Jurkat, Clone E6-1 (cell line): Measurements from ENCODE around the gene AQP12A. TPM values are rescaled to one million over a fixed set of nuclear protein-coding genes. Genes with fewer than 3 reads are reported as not detected.
"Not testable (repeated sequence)": the region's sequence is repeated elsewhere in the genome, so short reads cannot be mapped to it uniquely, and the experiment has no call there.

Source experiments
- DNase-seq: peaks from one replicate; pipeline ENCODE4 v3.0.0-alpha.2; 2011; ENCODE audit warnings: low read depth, low spot score
- H3K4me3 ChIP-seq: 2 replicates; pipeline ENCODE4 v1.5.1; 2011; ENCODE audit warnings: mild to moderate bottlenecking, low read length, control low read depth, moderate library complexity
- polyA plus RNA-seq: library from polyadenylated mRNA; unstranded; fragments of >200 nt; gene quantifications from one replicate; pipeline ENCODE4 v1.2.1, GENCODE V29; 2012; ENCODE audit warnings: missing spikeins; ENCODE audit not compliant: insufficient read length, insufficient read depth

Gene AQP12A
- polyA plus RNA-seq, result not detected

DNA sequence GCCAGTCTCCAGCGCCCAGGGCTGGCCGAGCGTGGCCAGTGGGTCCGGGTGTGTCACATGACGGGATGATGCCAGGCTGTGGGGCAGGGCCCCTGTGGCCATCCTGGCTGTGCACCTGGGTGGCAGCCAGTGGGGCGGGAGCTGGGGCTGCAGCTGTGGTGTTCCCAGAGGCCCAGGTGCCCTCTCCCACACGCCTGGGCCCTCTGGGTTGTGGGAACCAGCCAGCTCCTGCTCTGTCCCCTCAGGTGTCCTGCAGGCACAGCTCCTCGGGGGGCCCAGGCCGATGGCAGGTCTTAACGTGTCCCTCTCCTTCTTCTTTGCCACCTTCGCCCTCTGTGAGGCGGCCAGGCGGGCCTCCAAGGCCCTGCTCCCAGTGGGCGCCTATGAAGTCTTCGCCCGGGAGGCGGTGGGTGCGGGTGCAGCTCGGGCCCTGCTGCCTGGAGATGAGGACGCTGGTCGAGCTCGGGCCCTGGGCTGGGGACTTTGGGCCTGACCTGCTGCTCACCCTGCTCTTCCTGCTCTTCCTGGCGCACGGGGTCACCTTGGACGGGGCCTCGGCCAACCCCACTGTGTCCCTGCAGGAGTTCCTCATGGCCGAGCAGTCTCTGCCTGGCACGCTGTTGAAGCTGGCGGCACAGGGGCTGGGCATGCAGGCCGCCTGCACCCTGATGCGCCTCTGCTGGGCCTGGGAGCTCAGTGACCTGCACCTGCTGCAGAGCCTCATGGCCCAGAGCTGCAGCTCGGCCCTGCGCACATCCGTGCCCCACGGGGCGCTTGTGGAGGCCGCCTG lies at the start of gene AQP12A:
TSS of gene AQP12A (plus strand) at position 236 of the 790 bp plus-strand sequence. CDS start at position 284, 48 bp downstream.
- not testable (repeated sequence) for H3K4me3 ChIP-seq, DNase-seq

- no peak overlapping the region for H3K4me3 ChIP-seq
- no peak for DNase-seq
These were observed 49.4 kb upstream of the AQP12A start for GRCh38 chr2:240642061-240642805.

DNA sequence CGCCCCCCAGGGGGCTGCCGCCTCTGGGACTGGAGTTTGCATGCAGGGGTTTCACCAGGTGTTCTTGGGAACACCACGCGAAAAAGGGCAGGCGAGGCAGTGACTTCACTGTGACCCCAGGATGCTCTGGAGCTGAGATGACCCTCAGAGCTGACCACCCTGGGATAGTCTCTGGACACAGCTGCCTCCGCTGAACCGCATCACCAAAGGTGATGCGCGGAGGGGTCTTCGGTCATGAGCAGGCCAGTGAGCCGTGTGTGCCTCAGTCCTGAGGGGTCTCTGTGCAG lies 48.9 kb upstream of the AQP12A start:
- no peak for DNase-seq
- no peak overlapping the region for H3K4me3 ChIP-seq

- no peak for DNase-seq
- H3K4me3 ChIP-seq, result no peak overlapping the region
These were observed 48.4 kb upstream of the AQP12A start for GRCh38 chr2:240643093-240643810.

- DNase-seq, result no peak
- H3K4me3 ChIP-seq, result no peak overlapping the region
These were observed 47.9 kb upstream of the AQP12A start for GRCh38 chr2:240643811-240644150.

DNA sequence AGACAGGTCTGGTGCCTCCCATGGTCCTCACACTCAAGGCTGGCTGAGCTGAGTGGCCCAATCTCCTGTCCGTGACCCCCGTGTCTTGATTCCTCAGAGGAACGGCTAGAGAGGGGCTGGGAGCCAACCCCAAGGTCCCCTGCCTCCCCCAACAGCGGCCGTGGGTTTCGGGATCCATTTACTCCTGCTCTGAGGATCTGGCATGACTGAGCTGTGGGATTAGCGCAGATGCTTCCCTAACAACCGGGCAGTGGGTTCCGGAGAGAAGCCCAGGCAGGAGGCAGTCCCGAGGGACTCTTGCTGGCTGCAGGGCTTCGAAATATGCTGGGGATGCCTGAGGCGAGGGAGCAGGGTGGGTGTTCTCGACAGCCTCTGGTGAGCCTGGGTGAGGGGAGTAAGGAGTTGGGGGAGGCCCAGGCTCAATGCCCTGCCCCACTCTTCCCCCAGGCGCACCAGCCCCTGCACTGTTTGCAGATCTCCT lies 47.5 kb upstream of the AQP12A start:
- no peak overlapping the region for H3K4me3 ChIP-seq
- DNase-seq, result no peak

DNA sequence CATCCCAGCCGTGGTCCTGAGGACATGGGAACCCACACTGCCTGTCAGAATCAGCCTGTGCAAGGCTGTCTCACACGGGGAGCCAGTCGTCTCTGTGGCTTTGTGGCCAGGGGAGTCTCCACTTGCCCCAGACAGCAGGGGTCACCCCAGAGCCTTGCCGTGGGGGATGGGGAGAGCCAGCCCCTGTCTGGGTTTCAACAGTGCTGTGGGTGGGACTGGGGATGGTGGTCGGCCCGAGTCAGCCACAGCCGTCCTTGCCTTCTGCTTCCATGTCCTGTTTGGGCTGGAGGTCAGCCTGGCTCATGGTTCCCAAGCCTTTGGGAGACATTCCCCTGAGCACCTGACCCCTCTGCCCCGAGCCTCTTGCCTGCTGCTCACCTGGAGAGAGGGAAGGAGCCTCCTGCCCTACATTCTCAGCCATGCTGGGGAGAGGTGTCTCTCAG lies 46.8 kb upstream of the AQP12A start:
- DNase-seq, result no peak
- H3K4me3 ChIP-seq, result no peak overlapping the region

- no peak for DNase-seq
- H3K4me3 ChIP-seq, result no peak overlapping the region
These were observed 46.3 kb upstream of the AQP12A start for GRCh38 chr2:240645346-240645745.

GRCh38 chr2:240645801-240646175 lies 45.9 kb upstream of the AQP12A start:
- no peak for DNase-seq
- peak overlapping the region; percentile 25 for H3K4me3 ChIP-seq

GRCh38 chr2:240646176-240646899 lies 45.3 kb upstream of the AQP12A start:
- peak overlapping the region; percentile 25 for H3K4me3 ChIP-seq
- DNase-seq, result no peak

- H3K4me3 ChIP-seq, result no peak overlapping the region
- no peak for DNase-seq
These were observed 44.7 kb upstream of the AQP12A start for GRCh38 chr2:240646900-240647502.

DNA sequence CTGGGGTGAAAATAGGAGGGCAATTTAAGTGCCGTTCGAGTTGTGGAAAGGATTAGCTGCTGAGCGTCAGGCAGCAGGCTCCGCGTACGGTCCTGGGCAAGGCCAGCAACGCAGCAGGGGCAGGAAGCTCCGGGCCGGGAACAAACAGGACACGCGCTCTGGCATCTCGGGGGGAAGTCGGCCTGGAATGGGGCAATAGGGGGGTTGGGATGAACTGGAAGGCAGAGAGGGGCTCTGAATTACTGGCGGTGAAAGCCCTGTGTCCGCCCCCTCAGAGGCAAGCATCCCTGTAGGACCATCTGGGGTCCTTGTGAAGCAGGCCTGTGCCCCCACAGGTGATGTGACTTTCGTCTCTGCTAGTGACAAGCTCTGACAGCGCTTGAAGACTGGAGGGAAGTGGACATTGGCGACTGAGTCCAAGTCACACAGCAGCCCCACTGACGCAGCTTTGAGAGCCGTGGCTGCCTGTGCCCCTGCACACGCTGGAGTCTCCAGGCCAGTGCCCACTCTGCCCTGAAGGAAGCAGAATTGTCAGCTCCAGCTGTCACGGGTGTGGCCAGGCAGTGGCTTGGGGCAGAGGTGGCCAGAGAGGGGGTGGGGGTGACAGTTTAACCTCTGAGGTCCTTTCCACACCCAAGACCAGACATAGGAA lies 44.0 kb upstream of the AQP12A start:
- no peak overlapping the region for H3K4me3 ChIP-seq
- no peak for DNase-seq

DNA sequence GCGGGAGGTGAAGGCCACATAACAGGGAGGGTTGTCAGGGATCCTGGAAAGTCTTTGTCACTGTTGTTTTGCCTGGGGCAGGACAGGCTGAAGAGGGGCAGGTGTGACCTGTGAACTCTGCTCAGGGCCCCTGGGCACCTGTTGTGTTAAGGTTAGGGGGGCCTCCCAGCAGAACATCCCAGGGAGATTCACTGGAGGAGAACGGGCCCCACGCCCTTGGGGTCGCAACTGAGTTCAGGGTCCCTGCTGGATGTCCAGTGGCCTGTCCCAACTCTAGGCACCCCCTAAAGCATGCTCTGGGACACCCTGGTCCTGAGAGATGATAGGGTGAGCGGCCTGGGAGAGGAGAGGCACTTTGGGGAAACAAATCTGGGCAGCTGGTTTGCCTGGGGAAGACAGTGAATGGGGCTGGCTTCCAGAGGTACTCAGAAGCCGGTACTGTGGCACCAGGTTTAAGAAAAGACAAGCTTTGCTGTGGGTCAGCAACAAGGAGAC lies 43.5 kb upstream of the AQP12A start:
- no peak for DNase-seq
- H3K4me3 ChIP-seq, result no peak overlapping the region

- no peak for DNase-seq
- no peak overlapping the region for H3K4me3 ChIP-seq
These were observed 42.9 kb upstream of the AQP12A start for GRCh38 chr2:240648650-240649275.

GRCh38 chr2:240649331-240649730 lies 42.3 kb upstream of the AQP12A start:
- DNase-seq, result no peak
- H3K4me3 ChIP-seq, result no peak overlapping the region

DNA sequence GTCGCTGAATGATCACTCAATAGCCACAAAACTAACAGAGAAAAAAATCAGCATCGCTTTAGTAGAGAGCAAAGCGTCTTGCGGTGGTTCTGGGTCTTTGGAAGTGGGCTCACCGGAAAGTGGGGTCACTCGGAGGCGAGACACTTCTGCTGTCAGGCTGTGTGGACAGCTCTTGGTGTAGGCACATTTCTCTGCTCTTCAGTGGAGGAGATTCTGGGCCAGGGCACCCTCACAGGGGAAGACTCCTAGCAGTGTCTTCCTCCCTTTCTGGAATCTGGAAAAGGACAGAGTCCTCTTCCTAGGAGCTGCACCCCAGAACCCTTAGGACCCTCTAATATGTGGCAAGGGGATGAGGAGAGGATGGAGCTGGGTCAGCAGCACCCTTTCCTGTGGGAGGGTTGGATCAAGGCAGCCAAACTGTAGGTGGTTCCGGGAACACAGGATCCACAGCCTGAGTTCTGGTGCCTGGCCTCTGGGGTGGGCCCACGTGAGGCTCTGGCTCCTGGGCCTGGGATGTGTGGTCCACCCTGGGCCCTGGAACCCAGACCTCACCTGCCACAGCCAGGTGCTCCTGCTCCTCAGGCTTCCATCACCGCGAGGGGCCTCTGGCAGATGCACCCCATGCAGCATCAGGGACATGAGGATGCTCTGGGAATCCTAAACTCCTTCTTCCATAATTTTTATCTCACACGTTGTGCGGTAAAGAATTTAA lies 41.3 kb upstream of the AQP12A start:
- no peak for DNase-seq
- H3K4me3 ChIP-seq, result no peak overlapping the region

- DNase-seq, result no peak
- no peak overlapping the region for H3K4me3 ChIP-seq
These were observed 40.5 kb upstream of the AQP12A start for GRCh38 chr2:240651185-240651584.
